AG04449 (cell line): Measurements from ENCODE around the gene DOCK2.

Experiments used
- CTCF ChIA-PET: fragments of 350-600 bp; formaldehyde crosslinking; extraction: SDS; loops from one replicate; lab custom pipeline; 2021; ENCODE audit warnings: antibody characterized with exemption; lab: Yijun Ruan, JAX
- POLR2A ChIA-PET: fragments of 400-600, 350-600 bp; formaldehyde crosslinking; extraction: SDS; loops from one replicate; lab custom pipeline; 2020; ENCODE audit warnings: antibody characterized with exemption, inconsistent platforms; lab: Yijun Ruan, JAX
- DNase-seq: peaks from one replicate; pipeline ENCODE4 v3.0.0-alpha.2; 2010; ENCODE audit warnings: low read depth, low spot score
- H3K4me3 ChIP-seq: 2 replicates; pipeline ENCODE4 v1.5.1; 2011; ENCODE audit warnings: low read depth, mild to moderate bottlenecking, control low read depth, low read length
- TF ChIP-seq, protein P1 (sequence below): IDR thresholded peaks from one replicate; pipeline ENCODE4 v1.5.1; 2011; ENCODE audit warnings: mild to moderate bottlenecking, moderate library complexity, low read length, control low read depth, inconsistent platforms; ENCODE audit not compliant: insufficient read depth; ENCODE audit errors: missing control alignments

The DOCK2 gene

DNA sequence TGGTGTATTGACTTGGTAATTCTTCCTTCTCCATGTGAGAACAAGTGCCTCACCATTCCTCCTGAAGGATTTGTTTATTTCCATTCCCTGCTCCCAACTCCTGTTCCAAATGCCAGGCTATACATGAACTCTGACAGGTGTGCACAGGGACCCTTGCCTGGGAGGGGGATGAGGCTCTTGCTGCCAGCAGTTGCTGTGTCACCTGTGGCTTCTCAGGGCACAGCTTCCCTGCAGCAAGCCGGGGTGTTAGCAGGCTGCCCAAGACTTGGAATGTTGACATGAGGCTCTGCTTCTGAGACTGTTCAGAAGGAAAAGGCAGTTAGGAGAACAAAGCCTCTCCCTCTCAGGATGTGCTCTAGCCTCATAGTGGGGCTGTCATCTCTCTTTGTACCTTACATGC lies 131.3 kb downstream of the DOCK2 start:
- ChIA-PET CTCF (interaction anchor here (1.1 kb wide), 1 partner anchor 28 kb away, joined by 3 read pairs; no protein-coding TSS in a partner anchor), POLR2A (no interaction called here)
- TF ChIP-seq, protein P1, sequence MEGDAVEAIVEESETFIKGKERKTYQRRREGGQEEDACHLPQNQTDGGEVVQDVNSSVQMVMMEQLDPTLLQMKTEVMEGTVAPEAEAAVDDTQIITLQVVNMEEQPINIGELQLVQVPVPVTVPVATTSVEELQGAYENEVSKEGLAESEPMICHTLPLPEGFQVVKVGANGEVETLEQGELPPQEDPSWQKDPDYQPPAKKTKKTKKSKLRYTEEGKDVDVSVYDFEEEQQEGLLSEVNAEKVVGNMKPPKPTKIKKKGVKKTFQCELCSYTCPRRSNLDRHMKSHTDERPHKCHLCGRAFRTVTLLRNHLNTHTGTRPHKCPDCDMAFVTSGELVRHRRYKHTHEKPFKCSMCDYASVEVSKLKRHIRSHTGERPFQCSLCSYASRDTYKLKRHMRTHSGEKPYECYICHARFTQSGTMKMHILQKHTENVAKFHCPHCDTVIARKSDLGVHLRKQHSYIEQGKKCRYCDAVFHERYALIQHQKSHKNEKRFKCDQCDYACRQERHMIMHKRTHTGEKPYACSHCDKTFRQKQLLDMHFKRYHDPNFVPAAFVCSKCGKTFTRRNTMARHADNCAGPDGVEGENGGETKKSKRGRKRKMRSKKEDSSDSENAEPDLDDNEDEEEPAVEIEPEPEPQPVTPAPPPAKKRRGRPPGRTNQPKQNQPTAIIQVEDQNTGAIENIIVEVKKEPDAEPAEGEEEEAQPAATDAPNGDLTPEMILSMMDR, result no peak
- DNase-seq, result no peak
- no peak overlapping the region for H3K4me3 ChIP-seq

GRCh38 chr5:169770109-169770508 lies 133.0 kb downstream of the DOCK2 start:
- DNase-seq, result no peak
- no peak overlapping the region for H3K4me3 ChIP-seq
- ChIA-PET POLR2A (no interaction called here), CTCF (interaction anchor here (1.3 kb wide), 1 partner anchor 211 kb away, joined by 4 read pairs; no protein-coding TSS in a partner anchor)
- TF ChIP-seq, protein P1, result no peak

DNA sequence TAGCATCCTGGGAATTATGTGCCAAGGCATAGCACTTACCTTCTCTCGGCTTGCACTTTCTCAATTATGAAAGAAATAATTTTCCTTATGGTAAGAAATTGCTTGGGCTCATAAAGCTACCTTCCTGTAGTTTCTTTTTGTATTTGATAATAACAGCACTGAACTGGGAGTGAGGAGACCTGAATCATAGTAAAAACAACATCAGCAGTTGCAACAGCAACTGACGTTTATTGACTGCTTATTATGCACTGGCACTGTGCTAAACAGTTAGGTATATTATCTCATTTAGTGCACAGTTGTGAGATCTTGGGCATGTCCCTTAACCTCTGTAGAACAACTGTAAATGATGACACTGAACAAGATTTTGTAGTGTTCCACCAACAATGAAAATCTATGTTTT lies 135.2 kb downstream of the DOCK2 start:
- DNase-seq, result no peak
- H3K4me3 ChIP-seq, result no peak overlapping the region
- ChIA-PET CTCF (interaction anchor here (0.8 to 1.1 kb wide), 2 partner anchors 209 to 298 kb away, joined by 3 read pairs; no protein-coding TSS in a partner anchor), POLR2A (no interaction called here)
- TF ChIP-seq, protein P1, result no peak

GRCh38 chr5:169772688-169773087 lies 135.6 kb downstream of the DOCK2 start:
- TF ChIP-seq, protein P1, result no peak
- no peak for DNase-seq
- POLR2A ChIA-PET, result no interaction called here
- CTCF ChIA-PET, result interaction anchor here (1.1 kb wide), 1 partner anchor 298 kb away, joined by 3 read pairs; no protein-coding TSS in a partner anchor
- no peak overlapping the region for H3K4me3 ChIP-seq

DNA sequence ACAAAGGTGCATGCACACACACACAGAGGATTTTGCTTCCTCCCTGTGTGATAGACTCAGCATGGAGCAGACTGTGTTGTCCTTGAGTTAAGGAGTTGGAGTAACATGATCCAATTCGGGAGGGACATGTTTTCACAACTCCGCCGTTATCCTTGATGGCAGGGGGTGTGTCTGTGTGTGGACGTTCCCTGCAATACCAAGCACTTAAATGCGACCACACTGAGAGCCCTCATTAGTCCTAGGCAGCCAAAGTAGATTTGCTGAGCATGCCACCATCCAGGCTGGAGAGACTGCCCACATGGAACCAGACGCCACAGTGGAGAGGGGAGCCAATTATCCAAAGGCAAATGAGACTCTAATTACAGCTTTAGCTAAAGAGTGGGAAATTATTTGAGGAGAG lies 140.1 kb downstream of the DOCK2 start:
- no peak for DNase-seq
- no peak overlapping the region for H3K4me3 ChIP-seq
- TF ChIP-seq, protein P1, result no peak
- ChIA-PET POLR2A (no interaction called here), CTCF (no interaction called here)

DNA sequence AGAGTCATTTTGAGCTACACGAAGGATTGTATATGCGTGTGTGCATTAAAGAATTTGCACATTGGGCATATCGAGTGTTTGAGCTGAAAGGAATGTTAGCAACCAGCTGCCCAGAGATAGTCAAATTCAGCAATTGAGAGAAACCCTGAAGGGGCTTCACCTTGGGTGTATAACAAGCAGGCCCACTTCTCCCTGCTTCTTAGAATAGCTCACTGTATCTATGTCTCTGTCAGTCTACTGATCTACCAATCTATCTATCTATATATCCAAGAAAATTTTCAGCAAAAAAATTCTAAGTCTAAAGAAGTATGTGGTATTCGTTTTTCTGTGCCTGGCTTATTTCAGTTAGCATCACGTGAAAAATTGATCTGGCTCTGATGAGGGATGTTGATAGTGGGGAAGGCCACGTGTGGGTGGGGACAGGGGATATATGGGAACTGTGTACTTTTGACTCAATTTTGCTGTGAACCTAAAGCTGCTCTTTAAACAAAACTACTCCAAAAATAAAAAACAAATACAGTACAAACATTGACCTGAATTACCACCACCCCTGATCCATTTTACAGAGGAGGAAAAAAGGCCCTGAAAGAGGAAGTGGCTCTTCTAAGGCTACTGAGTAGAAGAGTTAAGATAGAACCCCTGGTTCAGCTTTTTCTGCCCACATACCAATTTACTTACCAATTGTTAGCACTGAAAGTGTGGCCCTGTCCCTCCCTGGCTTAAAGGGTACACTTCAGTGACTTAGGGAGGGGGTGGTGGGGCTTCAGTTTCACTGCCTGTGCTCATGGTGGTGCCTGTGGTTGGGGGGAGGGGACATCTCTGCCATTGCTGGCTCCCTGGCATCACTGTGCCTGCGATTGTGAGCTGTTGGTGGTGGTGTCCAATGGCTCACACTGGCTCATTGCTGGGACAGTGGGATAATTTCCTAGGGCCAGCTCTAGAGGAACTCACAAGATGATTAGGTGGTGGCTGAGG lies 141.8 kb downstream of the DOCK2 start:
- ChIA-PET CTCF (interaction anchor here (0.8 to 1.7 kb wide), 3 partner anchors 11 to 201 kb away, joined by 3 to 4 read pairs (median 3); partner anchors contain the start of gene INSYN2B), POLR2A (no interaction called here)
- no peak for DNase-seq
- no peak overlapping the region for H3K4me3 ChIP-seq
- TF ChIP-seq, protein P1, result no peak
